ENCODE results near the gene HADH. TPM values are rescaled to one million over a fixed set of nuclear protein-coding genes. Genes with fewer than 3 reads are reported as not detected.

Gene HADH
- total RNA-seq, 1 donor from 2014 or later = 24.2 TPM

DNA sequence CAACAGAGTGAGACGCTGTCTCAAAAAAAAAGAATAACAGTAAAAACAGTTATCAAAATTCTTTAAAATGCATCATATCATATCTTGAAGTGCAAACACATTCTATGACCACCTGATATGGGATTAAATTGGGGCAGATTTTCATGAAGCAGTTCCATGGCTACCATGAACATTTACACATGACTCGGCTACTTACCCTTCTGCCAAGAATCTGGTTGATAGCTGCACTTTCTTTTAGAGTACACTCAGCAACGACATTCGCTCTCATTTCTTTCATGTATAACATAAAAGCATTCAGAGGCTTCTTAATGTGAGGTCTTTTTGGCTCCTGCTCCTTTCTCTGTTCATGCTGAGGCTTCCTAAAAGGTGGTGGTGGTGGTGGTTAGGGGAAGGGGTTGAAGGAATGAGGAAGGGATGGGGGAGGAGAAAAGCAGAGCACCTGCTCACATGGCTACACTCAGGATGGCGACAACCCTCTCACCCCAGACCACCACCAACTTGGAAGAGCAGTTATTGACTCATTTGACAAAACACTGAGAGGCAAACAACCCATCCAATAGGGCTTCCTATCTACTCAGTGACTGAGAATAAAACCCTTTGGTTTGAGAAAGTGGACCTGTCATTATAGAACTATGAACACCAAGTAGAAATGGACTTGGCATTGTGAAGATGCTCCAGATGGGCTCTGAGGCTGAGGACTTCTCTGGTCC is 88.5 kb downstream of the HADH start:
- H3K27me3 Mint-ChIP-seq (ENCODE audit: low read depth, unreplicated experiment) = peaks cover 4% of the 10 kb centered on the region
- no peak overlapping the region for H3K27ac Mint-ChIP-seq (ENCODE audit: unreplicated experiment)
- Histone ChIP-seq H4K20me1 (ENCODE audit: insufficient read depth, low read length) (no peaks in the 10 kb centered on the region), H3K4me2 (ENCODE audit: low read length) (no peak overlapping the region), H3K36me3 (ENCODE audit: insufficient read depth, low read length) (no peaks in the 10 kb centered on the region), H3K79me2 (ENCODE audit: insufficient read depth, low read length) (no peaks in the 10 kb centered on the region), H3K4me3 (ENCODE audit: insufficient read depth, low read depth, low read length) (no peak overlapping the region), H2AFZ (ENCODE audit: low read depth, low read length) (no peak overlapping the region), H3K27me3 (ENCODE audit: insufficient read depth, low read length) (no peaks in the 10 kb centered on the region), H3K9ac (ENCODE audit: low read length) (no peak overlapping the region), H3K27ac (ENCODE audit: low read depth, low read length) (no peak overlapping the region), H3K4me1 (ENCODE audit: insufficient read depth, low read length) (no peaks in the 10 kb centered on the region), H3K9me3 (ENCODE audit: insufficient read depth, low read depth, low read length) (no peaks in the 10 kb centered on the region)
- TF ChIP-seq, protein P1, sequence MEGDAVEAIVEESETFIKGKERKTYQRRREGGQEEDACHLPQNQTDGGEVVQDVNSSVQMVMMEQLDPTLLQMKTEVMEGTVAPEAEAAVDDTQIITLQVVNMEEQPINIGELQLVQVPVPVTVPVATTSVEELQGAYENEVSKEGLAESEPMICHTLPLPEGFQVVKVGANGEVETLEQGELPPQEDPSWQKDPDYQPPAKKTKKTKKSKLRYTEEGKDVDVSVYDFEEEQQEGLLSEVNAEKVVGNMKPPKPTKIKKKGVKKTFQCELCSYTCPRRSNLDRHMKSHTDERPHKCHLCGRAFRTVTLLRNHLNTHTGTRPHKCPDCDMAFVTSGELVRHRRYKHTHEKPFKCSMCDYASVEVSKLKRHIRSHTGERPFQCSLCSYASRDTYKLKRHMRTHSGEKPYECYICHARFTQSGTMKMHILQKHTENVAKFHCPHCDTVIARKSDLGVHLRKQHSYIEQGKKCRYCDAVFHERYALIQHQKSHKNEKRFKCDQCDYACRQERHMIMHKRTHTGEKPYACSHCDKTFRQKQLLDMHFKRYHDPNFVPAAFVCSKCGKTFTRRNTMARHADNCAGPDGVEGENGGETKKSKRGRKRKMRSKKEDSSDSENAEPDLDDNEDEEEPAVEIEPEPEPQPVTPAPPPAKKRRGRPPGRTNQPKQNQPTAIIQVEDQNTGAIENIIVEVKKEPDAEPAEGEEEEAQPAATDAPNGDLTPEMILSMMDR (IDR thresholded peaks at IDR 0.05; ENCODE audit: insufficient read depth, low read depth, low read length) = no peak
- no peak for TF ChIP-seq EZH2 (IDR thresholded peaks at IDR 0.05; ENCODE audit: insufficient read depth, low read length)
- peaks cover 29% of the 10 kb centered on the region for H3K36me3 Mint-ChIP-seq (ENCODE audit: low read depth, unreplicated experiment)
- H3K4me3 Mint-ChIP-seq (ENCODE audit: unreplicated experiment) = no peak overlapping the region
- no peaks in the 10 kb centered on the region for H3K9me3 Mint-ChIP-seq (ENCODE audit: unreplicated experiment)
- DNase-seq (ENCODE audit: low read depth) = peak; percentile 51
- no peaks in the 10 kb centered on the region for H3K4me1 Mint-ChIP-seq (ENCODE audit: low read depth, unreplicated experiment)
- FAIRE-seq = no peak

DNA sequence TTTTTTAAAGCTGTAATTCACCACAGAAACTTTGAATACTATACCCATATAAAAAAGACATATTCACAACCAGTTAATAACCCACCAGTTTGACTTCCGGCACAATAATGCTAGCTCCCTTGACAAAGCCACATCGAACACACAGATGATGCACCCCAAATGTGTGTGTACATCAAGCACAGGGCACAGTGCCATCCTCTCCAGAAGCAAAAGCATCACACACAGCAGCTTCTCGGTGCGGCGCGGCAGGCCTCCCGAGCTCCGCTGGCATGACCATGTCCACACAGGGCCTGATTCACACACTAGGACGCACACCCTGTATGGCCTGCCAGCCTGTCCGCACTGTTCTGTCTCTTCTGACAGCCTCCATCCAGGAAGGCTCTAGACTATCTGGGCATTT is 91.1 kb downstream of the HADH start:
- Histone ChIP-seq H4K20me1 (ENCODE audit: insufficient read depth, low read length) (no peaks in the 10 kb centered on the region), H3K9ac (ENCODE audit: low read length) (no peak overlapping the region), H3K4me1 (ENCODE audit: insufficient read depth, low read length) (no peaks in the 10 kb centered on the region), H3K4me3 (ENCODE audit: insufficient read depth, low read depth, low read length) (no peak overlapping the region), H2AFZ (ENCODE audit: low read depth, low read length) (no peak overlapping the region), H3K36me3 (ENCODE audit: insufficient read depth, low read length) (no peaks in the 10 kb centered on the region), H3K27me3 (ENCODE audit: insufficient read depth, low read length) (no peaks in the 10 kb centered on the region), H3K27ac (ENCODE audit: low read depth, low read length) (no peak overlapping the region), H3K4me2 (ENCODE audit: low read length) (no peak overlapping the region), H3K79me2 (ENCODE audit: insufficient read depth, low read length) (no peaks in the 10 kb centered on the region), H3K9me3 (ENCODE audit: insufficient read depth, low read depth, low read length) (no peaks in the 10 kb centered on the region)
- Mint-ChIP-seq H3K9me3 (ENCODE audit: unreplicated experiment) (no peaks in the 10 kb centered on the region), H3K36me3 (ENCODE audit: low read depth, unreplicated experiment) (peaks cover 27% of the 10 kb centered on the region), H3K27me3 (ENCODE audit: low read depth, unreplicated experiment) (peaks cover 4% of the 10 kb centered on the region), H3K4me1 (ENCODE audit: low read depth, unreplicated experiment) (no peaks in the 10 kb centered on the region), H3K4me3 (ENCODE audit: unreplicated experiment) (no peak overlapping the region), H3K27ac (ENCODE audit: unreplicated experiment) (no peak overlapping the region)
- FAIRE-seq (no peak), DNase-seq (ENCODE audit: low read depth) (no peak)
- no peak for TF ChIP-seq EZH2 (IDR thresholded peaks at IDR 0.05; ENCODE audit: insufficient read depth, low read length)
- TF ChIP-seq, protein P1 (IDR thresholded peaks at IDR 0.05; ENCODE audit: insufficient read depth, low read depth, low read length) = no peak

DNA sequence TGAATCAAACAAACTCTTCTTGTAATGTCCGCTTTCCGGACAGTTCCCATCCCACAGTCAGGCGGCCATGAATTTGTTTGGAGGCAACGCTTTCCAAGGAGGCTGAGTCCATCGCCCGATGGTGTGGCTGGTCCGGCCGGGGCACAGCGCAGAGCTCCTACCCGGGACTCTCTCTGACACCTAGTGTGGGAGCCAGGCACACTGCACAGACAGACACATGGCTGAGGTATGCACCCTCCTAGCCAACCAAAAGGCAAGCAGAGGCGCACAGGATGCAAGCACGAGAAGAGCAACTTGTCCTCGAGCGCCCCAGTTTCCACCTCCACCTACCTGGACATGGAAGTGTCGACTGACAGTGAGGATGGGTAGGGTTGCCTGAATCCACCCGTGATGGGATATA is 91.6 kb downstream of the HADH start:
- Histone ChIP-seq H2AFZ (ENCODE audit: low read depth, low read length) (no peak overlapping the region), H4K20me1 (ENCODE audit: insufficient read depth, low read length) (no peaks in the 10 kb centered on the region), H3K4me3 (ENCODE audit: insufficient read depth, low read depth, low read length) (no peak overlapping the region), H3K9me3 (ENCODE audit: insufficient read depth, low read depth, low read length) (no peaks in the 10 kb centered on the region), H3K4me2 (ENCODE audit: low read length) (no peak overlapping the region), H3K79me2 (ENCODE audit: insufficient read depth, low read length) (no peaks in the 10 kb centered on the region), H3K4me1 (ENCODE audit: insufficient read depth, low read length) (no peaks in the 10 kb centered on the region), H3K36me3 (ENCODE audit: insufficient read depth, low read length) (no peaks in the 10 kb centered on the region), H3K27me3 (ENCODE audit: insufficient read depth, low read length) (no peaks in the 10 kb centered on the region), H3K27ac (ENCODE audit: low read depth, low read length) (no peak overlapping the region), H3K9ac (ENCODE audit: low read length) (no peak overlapping the region)
- Mint-ChIP-seq H3K4me1 (ENCODE audit: low read depth, unreplicated experiment) (no peaks in the 10 kb centered on the region), H3K36me3 (ENCODE audit: low read depth, unreplicated experiment) (peaks cover 27% of the 10 kb centered on the region), H3K9me3 (ENCODE audit: unreplicated experiment) (no peaks in the 10 kb centered on the region), H3K27ac (ENCODE audit: unreplicated experiment) (no peak overlapping the region), H3K4me3 (ENCODE audit: unreplicated experiment) (no peak overlapping the region), H3K27me3 (ENCODE audit: low read depth, unreplicated experiment) (peaks cover 4% of the 10 kb centered on the region)
- FAIRE-seq (no peak), DNase-seq (ENCODE audit: low read depth) (no peak)
- TF ChIP-seq EZH2 (IDR thresholded peaks at IDR 0.05; ENCODE audit: insufficient read depth, low read length) = no peak
- TF ChIP-seq, protein P1 (IDR thresholded peaks at IDR 0.05; ENCODE audit: insufficient read depth, low read depth, low read length) = no peak

All from astrocyte (in vitro differentiated cells and primary cell).